HG03571 (cell line): ENCODE measurements around the gene SLC6A18.

Source experiments
- ATAC-seq: cut with Tn5 transposase; IDR thresholded peaks from one replicate; pipeline ENCODE4 v1.9.1; 2021; ENCODE audit not compliant: unreplicated experiment

The SLC6A18 gene

DNA sequence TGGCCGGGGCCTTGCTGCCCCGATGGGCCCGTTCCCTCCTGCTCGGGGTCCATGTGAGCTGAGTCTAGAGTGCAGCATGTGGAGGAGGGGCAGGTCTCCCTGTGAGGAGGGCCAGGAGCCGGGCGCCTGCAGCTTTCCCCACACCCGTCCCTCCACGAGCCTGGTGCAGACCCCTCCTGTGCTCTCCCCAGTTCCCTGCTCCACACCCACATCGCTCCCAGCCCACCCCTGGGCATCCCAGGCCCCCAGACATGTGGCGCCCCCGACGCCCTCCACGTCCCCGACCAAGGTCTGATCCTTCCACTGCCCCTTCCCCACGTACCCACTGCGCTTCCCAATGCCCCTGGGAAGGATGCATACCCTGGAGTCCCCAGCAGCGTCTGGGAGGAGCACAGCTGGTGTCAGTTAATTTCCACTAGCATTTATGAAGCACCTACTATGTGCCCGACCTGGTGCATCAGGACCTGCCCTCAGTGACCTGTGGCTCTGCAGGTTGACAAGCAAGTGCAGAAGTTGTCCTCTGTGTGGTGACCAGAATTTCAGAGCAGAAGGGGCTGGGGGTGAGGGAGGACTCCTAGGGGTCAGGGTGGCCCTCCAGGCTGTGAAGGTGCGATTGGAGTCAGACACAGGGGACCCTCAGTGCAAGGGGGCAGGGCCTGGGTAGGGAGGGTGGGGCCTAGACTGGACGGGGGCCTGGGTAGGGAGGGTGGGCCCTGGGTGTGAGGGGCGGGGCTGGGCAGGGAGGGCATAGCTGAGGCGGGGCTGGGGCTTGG lies 10.8 kb upstream of the SLC6A18 start:
- no peak for ATAC-seq

DNA sequence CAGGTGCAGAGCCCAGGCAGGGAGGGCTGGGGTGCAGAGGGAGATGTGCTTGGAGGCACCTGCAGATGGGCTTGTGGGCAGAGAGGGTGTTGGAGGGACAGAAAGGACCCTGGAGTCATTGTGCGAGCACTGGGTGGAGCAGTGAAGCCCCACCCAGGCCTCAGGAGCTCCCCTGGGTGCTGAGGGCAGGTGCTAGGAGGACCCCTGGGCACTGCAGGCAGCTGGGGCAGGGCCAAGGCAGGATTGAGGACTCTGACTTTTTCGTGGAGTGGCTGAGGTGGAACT lies 10.3 kb upstream of the SLC6A18 start:
- no peak for ATAC-seq

DNA sequence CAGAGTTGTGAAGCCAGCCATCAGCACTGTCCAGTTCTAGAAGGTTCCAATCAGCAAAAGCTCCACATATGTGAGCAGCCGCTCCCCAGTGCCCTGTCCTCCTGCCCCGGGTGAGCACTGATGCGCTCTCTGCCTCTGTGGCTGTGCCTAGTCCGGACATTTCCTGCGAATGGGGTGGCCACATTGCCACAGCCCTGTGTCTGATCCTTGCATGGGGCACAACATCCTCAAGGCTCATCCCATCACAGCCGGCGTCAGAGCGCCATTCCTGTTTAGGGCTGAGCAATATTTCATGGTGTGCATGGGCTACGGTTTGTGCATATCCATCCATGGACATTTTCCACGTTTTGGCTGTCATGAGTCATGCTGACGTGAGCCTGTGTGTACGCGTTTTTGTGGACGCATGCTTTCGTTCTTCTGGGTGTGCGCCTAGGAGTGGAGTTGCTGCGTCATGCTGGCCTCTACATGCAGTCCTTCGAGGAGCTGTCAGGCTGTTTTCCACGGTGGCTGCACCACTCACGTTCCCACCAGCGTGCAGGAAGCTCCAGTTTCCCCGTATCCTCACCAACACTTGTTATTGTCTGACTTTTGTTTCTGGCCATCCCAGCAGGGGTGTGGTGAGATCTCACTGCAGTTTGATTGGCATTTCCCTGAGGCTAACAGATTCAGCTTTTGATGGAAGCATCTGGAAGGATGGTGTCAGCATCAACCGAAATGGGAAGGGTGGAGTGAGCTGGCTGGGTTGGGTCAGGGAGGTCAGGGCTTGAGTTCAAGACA lies 9.7 kb upstream of the SLC6A18 start:
- ATAC-seq = no peak

DNA sequence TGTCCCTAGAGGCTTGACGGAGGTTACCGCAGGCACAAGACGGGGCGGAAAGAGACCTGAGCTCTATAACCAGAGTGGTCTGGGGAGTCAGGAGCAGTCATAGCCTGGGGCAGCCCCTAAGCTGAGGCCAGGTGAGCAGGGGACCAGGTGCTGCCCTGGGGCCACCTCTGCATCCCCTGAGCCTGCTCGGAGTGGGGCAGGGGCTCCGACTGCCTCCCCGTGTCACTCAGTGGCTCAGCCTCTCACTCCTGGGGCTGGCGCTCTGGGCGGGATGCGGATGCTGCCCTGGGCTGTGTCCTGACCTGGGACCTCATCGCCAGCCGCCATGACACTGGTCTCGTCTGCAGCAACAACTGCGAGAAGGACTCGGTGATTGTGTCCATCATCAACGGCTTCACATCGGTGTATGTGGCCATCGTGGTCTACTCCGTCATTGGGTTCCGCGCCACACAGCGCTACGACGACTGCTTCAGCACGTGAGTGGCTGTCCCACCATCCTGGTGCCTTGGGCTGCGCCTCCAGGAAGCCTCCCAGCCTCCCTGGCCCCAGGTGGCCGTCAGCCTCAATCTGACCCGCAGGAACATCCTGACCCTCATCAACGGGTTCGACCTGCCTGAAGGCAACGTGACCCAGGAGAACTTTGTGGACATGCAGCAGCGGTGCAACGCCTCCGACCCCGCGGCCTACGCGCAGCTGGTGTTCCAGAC lies 8.8 kb upstream of the SLC6A18 start:
- no peak for ATAC-seq

DNA sequence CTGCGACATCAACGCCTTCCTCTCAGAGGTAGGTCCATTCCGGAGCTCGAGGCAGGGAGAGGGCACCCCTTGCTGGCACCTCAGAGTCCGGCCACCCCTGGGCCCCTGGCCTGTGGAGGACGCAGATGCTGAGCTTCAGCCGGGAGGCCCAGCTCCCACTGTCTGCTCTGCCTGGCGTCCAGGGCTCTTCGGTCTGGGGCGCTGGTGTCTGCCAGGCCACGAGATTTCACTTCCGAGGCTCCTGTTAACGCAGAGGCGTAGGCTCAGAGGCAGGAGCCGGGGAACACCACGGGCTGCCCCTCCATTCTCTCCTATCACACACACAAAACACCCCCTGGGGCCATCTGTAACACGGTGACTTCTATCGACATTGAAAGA lies 8.3 kb upstream of the SLC6A18 start:
- ATAC-seq = no peak

DNA sequence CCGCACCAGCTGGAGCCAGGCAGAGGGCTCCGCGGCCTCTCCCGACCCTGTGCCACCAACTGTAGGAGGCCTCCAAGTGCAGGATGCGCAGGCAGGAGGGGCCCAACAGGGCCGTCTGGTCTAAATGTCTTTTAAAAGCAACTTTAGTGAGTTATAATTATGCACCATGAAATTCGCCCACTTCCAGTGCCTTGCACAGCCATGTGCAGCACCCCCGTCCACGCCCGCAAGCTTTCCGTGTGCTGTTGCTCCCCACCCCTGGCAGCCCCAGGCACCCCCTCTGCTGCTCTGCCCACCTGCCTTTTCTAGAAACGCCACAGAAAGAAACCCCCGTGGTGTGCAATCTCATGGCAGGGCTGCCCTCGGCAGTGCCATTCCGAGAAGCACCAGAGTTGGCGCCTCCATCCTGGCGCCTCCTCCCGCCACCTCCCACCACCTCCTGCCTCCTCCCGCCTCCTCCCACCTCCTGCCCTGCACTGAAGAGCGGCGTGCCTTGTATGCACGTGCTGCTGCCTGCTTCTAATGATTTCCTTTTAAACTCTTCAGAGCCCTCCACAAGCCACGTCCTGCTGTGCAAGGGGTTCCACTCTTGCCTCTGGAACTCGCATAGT lies 7.5 kb upstream of the SLC6A18 start:
- ATAC-seq = no peak

DNA sequence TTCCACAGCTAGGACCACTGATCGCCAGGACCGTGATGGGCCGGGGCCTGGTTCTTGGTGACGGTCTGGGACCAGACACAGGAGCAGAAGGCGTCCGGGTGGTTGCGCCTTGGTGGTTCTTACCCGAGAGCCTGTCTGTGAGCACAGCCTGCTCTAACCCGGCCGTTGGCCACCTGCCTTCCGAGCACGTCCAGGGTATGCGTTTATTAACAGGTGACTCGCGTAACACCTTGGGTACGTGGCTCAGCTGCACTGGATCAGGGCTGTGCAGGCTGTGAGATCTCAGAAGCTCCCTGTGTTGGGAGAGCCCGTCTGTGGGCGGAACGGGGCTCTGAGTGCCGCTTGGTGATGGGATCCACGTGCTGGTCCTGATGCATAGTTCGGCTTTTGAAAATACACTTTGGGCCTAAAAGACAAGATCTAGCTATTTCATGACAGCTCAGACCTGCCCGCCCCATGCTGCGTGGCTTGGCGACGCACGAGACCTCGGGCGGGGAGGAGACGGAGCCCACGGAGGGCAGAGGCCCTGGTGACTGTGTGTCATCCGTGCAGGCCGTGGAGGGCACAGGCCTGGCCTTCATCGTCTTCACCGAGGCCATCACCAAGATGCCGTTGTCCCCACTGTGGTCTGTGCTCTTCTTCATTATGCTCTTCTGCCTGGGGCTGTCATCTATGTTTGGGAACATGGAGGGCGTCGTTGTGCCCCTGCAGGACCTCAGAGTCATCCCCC lies 6.7 kb upstream of the SLC6A18 start:
- ATAC-seq = no peak

DNA sequence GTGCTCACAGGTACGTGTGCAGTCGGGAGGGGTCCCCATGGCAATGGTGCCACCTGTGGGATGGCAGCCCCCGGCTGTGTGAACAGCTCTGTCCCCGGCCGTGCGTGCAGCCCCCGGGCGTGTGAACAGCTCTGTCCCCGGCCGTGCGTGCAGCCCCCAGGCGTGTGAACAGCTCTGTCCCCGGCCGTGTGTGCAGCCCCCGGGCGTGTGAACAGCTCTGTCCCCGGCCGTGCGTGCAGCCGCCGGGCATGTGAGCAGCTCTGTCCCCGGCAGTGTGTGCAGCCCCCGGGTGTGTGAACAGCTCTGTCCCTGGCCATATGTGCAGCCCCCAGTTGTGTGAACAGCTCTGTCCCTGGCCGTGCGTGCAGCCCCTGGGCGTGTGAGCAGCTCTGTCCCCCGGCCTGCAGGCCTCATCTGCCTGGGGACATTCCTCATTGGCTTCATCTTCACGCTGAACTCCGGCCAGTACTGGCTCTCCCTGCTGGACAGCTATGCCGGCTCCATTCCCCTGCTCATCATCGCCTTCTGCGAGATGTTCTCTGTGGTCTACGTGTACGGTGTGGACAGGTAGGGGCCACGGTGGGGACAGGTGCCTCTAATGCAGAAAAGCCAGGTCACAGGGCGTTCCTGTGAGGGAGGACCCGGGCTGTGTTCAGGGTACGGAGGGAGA lies 5.9 kb upstream of the SLC6A18 start:
- no peak for ATAC-seq

DNA sequence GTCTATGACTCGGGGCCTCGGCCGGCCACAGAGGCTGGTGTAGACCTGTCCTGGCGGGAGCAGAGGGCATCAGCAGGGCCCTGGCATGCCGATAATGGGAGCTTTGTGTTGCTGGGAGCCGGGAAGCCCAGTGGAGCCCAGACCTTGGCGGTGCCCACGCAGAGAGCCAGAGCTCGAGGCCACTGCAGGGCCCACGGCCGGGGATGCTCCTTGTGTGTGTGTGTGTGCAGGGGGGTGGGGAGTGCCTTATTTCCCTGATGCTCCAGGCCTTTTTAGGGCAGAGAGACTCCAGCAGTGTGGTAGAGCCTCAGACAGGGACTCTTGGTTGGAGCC lies 5.4 kb upstream of the SLC6A18 start:
- ATAC-seq = no peak

DNA sequence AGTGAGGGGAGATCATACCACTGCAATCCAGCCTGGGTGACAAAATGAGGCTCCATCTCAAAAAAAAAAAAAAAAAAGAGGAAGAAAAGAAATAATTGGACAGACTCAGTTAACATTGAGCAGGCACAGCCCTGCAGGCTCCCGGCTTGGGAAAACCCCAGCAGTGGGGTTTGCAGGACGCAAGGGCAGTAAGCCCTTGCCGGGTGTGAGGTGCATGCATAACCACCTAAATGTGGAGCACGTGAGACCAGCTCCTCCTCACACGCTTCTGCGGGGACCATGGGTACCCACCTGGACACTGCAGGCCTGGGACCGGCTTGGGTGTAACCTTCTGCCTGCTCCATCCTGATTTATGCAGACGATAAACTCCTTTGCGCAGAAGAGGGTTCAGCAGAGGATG lies 4.8 kb upstream of the SLC6A18 start:
- no peak for ATAC-seq

DNA sequence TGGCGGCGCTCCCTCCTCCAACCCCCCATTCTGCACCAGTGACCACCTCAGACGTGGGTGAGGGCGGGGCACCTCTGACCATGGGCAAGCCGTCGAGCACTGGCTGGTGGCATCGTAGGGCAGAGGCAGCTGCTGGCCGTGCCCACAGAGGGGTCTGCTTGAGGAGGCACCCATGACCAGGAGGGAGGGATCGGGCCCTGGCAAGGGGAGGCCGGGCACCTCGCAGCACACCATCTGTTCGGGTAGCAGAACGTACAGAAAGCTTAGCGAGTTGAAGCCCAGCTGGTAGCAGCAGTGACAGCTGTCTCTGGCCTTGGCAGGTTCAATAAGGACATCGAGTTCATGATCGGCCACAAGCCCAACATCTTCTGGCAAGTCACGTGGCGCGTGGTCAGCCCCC lies 4.3 kb upstream of the SLC6A18 start:
- ATAC-seq = no peak

DNA sequence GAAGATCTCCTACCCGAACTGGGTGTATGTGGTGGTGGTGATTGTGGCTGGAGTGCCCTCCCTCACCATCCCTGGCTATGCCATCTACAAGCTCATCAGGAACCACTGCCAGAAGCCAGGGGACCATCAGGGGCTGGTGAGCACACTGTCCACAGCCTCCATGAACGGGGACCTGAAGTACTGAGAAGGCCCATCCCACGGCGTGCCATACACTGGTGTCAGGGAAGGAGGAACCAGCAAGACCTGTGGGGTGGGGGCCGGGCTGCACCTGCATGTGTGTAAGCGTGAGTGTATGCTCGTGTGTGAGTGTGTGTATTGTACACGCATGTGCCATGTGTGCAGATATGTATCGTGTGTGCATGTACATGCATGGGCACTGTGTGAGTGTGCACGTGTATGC lies 3.5 kb upstream of the SLC6A18 start:
- no peak for ATAC-seq

DNA sequence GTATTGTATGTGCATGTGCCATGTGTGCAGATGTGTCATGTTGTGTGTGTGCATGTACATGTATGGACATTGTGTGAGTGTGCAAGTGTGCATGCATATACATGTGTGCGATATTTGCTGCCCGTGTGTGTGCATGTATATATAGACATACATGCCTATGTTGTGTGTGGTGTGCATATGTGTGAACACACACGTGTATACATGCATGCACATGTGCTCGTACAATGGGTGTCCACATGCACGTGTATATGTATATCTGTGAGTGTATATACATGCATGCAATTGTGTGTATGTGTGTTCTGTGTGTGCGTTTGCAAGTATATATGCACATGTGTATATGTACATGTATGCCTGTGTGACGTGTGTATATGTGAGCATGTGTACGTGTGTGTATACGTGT lies 3.0 kb upstream of the SLC6A18 start:
- no peak for ATAC-seq

DNA sequence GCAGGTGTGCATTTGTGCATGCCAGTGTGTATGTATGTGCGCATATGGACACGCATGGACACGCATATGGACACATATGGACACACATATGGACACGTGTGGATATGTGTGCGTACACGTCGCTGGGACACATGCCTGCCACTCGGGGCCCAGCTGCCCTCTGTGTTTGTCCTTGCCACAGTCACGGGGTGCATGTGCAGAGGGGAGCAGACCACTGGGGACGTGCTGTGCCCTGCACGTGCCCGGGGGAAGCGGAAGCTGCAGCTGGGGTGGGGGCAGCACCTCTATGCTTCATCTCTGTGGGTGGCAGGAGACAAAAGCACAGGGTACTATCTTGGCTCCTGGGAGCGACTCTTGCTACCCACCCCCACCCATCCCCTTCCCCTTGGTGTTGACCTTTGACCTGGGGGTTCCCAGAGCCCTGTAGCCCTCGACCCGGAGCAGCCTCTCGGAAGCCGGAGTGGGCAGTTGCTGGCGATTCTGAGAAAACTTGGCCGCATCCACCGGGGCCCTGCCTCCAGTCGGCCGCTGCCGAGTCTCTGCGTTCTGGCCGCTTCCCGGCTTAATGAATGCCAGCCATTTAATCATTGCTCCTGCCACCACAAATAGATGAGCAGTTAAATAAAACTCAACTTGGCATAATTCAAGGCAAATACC lies 2.4 kb upstream of the SLC6A18 start:
- no peak for ATAC-seq

DNA sequence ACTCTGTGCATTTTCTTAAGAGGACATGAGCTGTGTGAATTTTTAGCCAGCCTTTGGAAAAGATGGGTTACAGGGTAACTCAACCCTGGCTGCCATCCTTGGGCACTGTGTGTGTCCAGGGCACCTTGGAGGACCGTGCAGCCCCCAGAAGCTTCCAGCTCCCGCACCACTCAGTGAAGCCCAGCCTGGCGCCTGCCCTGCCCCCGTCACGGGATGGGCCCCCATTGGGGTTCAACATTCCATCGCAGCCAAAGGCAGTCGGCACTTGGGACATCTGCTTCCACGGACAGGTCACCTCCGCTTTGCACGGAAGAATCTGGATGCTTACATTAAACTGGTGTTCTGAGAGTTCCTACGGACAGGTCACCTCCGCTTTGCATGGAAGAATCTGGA lies 1.9 kb upstream of the SLC6A18 start:
- no peak for ATAC-seq

DNA sequence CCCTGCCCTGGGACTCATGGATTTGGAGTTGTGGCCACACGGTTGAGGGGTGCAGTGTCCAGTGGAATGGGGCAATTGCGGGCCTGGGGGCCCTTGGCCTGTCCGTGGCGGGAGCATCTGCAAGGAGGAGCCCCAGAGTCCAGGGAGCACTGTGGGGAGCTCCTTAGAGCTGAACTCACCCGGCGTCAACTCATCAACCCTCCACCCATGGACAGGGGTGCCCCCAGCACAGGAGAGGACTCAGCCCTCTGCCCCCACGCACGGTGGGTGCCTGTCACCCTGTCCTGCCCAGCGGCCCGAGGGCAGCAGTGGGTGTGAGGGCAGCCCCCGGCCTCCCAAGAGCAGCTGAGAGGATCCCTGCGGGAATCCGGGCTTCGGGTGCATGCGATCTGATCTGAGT lies 550 bp upstream of the SLC6A18 start:
- ATAC-seq = no peak

DNA sequence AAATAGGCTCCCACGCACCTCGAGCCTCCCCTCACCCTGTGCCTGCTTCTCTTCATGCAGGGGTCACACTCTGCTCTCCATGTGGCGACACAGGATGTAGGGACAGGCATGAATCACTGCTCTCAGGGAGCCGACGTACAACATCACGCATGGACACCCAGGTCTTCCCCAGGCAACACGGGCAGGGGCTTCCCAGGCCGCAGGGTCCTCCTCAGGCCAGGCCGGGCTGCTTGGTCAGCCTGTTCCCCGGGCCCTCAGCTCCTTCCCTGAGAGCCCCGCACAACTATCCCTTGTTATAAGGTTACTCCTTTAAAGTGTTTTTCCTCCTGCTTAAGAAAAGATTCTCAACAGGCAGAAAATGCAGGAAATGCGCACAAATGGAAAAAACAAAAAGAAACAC lies 1.1 kb downstream of the SLC6A18 start:
- ATAC-seq = no peak

DNA sequence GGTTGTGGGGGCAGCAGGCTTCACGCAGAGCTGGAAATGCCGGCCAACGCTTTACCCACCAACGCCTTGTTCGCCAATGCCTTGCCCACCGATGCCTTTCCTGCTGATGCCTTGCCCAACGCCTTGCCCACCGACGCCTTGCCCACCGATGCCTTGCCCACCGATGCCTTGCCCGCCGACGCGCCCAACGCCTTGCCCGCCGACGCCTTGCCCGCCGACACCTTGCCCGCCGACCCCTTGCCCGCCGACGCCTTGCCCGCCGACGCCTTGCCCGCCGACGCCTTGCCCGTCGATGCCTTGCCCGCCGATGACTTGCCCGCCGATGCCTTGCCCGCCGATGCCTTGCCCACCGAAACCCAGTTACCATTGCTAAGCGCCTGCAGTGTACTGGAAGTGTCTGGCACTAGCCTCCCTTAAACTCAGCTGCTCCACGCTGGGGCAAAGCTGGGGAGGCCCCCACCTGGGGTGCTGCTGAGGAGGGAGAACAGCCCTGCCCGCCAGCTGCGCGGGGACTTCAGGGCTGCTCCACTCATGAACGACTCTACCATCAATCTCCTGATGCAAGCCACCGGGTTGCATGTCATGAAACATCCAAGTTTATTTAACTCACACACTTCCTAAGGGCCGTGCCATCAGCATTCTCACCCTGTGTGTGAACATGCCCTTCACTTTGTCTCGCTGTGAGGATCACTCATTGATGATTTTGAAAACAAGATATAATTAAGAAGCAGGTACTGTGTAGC lies 1.8 kb downstream of the SLC6A18 start:
- ATAC-seq = no peak

DNA sequence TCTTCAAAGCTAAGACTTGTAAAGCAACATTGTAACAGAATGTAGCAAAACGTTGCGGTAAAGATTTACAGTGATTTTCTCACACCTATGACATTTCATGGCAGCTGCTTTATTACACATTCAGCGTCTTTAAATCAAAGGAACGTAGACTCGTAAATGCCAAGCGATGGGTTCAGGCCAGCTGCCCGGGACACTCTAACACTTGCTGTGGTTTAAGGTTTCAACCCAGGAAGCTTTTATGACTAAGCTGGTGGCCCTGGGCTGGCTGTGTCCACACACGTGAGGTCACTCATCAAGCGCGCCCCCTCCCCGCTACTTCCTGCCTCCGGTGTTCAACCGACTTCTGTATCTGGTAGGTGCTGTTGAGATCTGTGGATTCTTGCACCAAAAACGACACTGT lies 2.5 kb downstream of the SLC6A18 start:
- ATAC-seq = no peak

DNA sequence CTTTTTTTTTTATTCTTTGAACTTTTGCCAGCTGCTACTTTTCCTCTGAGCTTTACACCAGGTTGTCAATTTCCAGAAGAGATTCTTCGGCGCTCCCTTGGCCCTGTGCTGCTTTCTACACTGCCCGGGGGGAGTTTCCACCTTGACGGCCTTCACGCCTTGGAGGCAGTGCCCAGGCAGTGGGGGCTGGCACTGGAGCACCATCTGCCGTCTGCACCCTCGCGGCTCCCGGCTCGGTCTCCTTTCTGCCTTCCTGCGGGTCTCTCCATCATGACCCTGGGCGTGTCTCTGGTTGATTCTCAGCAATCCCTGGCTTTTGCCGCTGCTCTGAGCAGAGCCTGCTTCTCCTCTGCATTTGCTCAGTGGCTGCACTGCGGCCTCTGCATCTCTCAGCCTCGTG lies 2.9 kb downstream of the SLC6A18 start:
- ATAC-seq = no peak
